Measurements from ENCODE around the gene RFK. TPM values are rescaled to one million over a fixed set of nuclear protein-coding genes. Genes with fewer than 3 reads are reported as not detected.

Gene RFK
- polyA plus RNA-seq, 1 donor from 2014 or later = 131 TPM

- Histone ChIP-seq H3K4me2 (ENCODE audit: low read length) (no peak overlapping the region), H3K4me3 (ENCODE audit: low read length) (no peak overlapping the region), H3K27ac (ENCODE audit: low read length) (no peak overlapping the region), H3K27me3 (ENCODE audit: insufficient read depth, low read depth, low read length) (no peaks in the 10 kb centered on the region), H3K9ac (ENCODE audit: low read length) (no peak overlapping the region), H2AFZ (ENCODE audit: low read depth, low read length) (no peak overlapping the region), H3K36me3 (ENCODE audit: insufficient read depth, low read length) (no peaks in the 10 kb centered on the region), H3F3A (ENCODE audit: insufficient read depth, low read length, poor library complexity, severe bottlenecking) (no peaks in the 10 kb centered on the region), H3K79me2 (replicated peaks; ENCODE audit: insufficient read depth, low read length) (no peaks in the 10 kb centered on the region), H4K20me1 (ENCODE audit: insufficient read depth) (no peaks in the 10 kb centered on the region), H3K9me3 (ENCODE audit: low read length) (no peaks in the 10 kb centered on the region), H3K9me2 (ENCODE audit: insufficient read depth, low read length) (no peaks in the 10 kb centered on the region)
- TF ChIP-seq, protein P1, sequence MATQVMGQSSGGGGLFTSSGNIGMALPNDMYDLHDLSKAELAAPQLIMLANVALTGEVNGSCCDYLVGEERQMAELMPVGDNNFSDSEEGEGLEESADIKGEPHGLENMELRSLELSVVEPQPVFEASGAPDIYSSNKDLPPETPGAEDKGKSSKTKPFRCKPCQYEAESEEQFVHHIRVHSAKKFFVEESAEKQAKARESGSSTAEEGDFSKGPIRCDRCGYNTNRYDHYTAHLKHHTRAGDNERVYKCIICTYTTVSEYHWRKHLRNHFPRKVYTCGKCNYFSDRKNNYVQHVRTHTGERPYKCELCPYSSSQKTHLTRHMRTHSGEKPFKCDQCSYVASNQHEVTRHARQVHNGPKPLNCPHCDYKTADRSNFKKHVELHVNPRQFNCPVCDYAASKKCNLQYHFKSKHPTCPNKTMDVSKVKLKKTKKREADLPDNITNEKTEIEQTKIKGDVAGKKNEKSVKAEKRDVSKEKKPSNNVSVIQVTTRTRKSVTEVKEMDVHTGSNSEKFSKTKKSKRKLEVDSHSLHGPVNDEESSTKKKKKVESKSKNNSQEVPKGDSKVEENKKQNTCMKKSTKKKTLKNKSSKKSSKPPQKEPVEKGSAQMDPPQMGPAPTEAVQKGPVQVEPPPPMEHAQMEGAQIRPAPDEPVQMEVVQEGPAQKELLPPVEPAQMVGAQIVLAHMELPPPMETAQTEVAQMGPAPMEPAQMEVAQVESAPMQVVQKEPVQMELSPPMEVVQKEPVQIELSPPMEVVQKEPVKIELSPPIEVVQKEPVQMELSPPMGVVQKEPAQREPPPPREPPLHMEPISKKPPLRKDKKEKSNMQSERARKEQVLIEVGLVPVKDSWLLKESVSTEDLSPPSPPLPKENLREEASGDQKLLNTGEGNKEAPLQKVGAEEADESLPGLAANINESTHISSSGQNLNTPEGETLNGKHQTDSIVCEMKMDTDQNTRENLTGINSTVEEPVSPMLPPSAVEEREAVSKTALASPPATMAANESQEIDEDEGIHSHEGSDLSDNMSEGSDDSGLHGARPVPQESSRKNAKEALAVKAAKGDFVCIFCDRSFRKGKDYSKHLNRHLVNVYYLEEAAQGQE (IDR thresholded peaks at IDR 0.05; ENCODE audit: borderline replicate concordance) = no peak
- TF ChIP-seq POLR2AphosphoS5 (IDR thresholded peaks at IDR 0.05) = no peak
These were observed 43.2 kb downstream of the RFK start for GRCh38 chr9:76351006-76351405.

DNA sequence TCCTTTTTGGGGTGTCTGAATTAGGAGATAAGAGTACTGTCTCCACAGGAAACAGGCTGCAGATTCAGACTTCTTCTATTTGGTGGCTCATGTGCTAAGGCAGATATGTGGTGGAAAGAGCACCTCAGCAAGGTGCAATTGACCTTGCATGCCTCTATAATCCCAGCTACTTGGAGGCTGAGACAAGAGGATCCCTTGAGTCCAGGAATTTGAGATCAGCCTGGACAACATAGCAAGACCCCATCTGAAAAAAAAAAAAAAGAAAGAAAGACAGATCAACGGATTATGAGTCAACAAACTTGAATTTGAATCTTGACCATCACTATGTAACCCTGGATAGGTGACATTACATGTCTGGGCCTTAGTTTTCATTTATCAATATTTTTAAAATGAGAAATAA, 44.4 kb downstream of the RFK start:
- no peak overlapping the region for H2AFZ ChIP-seq (ENCODE audit: low read depth, low read length)
- no peaks in the 10 kb centered on the region for H4K20me1 ChIP-seq (ENCODE audit: insufficient read depth)
- H3K27me3 ChIP-seq (ENCODE audit: insufficient read depth, low read depth, low read length) = no peaks in the 10 kb centered on the region
- no peaks in the 10 kb centered on the region for H3K9me3 ChIP-seq (ENCODE audit: low read length)
- H3K9ac ChIP-seq (ENCODE audit: low read length) = no peak overlapping the region
- no peak overlapping the region for H3K4me2 ChIP-seq (ENCODE audit: low read length)
- H3K79me2 ChIP-seq (replicated peaks; ENCODE audit: insufficient read depth, low read length) = no peaks in the 10 kb centered on the region
- TF ChIP-seq RAD21 (conservative IDR thresholded peaks at IDR 0.05) (no peak), EP300 (conservative IDR thresholded peaks at IDR 0.05; ENCODE audit: poor library complexity, severe bottlenecking) (no peak), SMC3 (conservative IDR thresholded peaks at IDR 0.05; ENCODE audit: poor library complexity) (no peak)
- TF ChIP-seq, protein P1 (IDR thresholded peaks at IDR 0.05; ENCODE audit: borderline replicate concordance) = no peak
- H3K36me3 ChIP-seq (ENCODE audit: insufficient read depth, low read length) = no peaks in the 10 kb centered on the region
- no peaks in the 10 kb centered on the region for H3K9me2 ChIP-seq (ENCODE audit: insufficient read depth, low read length)
- H3F3A ChIP-seq (ENCODE audit: insufficient read depth, low read length, poor library complexity, severe bottlenecking) = no peaks in the 10 kb centered on the region
- no peak overlapping the region for H3K4me3 ChIP-seq (ENCODE audit: low read length)
- no peak overlapping the region for H3K27ac ChIP-seq (ENCODE audit: low read length)

DNA sequence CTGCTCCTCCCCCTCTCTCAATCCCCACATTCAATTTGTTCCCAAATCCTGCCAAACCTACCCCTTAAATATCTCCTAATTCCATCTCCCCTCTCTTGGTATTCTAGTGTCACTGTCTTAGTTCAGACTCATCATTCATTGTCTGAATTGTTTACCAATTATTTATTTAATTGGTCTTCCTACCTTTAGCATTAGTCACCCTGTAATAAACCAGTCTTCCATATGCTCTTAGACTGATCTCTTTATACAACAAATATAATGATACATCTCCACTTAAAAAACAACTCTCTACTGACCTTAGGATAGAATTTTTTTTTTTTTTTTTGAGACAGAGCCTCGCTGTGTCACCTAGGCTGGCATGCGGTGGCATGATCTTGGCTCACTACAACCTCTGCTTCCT, 51.4 kb downstream of the RFK start:
- Histone ChIP-seq H3K4me2 (ENCODE audit: low read length) (no peak overlapping the region), H3K27me3 (ENCODE audit: insufficient read depth, low read depth, low read length) (no peaks in the 10 kb centered on the region), H3F3A (ENCODE audit: insufficient read depth, low read length, poor library complexity, severe bottlenecking) (no peaks in the 10 kb centered on the region), H3K36me3 (ENCODE audit: insufficient read depth, low read length) (no peaks in the 10 kb centered on the region), H3K27ac (ENCODE audit: low read length) (no peak overlapping the region), H3K9me3 (ENCODE audit: low read length) (no peaks in the 10 kb centered on the region), H3K4me3 (ENCODE audit: low read length) (no peak overlapping the region), H3K79me2 (replicated peaks; ENCODE audit: insufficient read depth, low read length) (no peaks in the 10 kb centered on the region), H4K20me1 (ENCODE audit: insufficient read depth) (no peaks in the 10 kb centered on the region), H2AFZ (ENCODE audit: low read depth, low read length) (no peak overlapping the region), H3K9ac (ENCODE audit: low read length) (no peak overlapping the region), H3K9me2 (ENCODE audit: insufficient read depth, low read length) (no peaks in the 10 kb centered on the region)
- TF ChIP-seq POLR2AphosphoS5 (IDR thresholded peaks at IDR 0.05) = no peak
- no peak for TF ChIP-seq CTCF (IDR thresholded peaks at IDR 0.05; ENCODE audit: poor library complexity, severe bottlenecking)
- no peak for TF ChIP-seq RAD21 (conservative IDR thresholded peaks at IDR 0.05)
- no peak for TF ChIP-seq MXI1 (conservative IDR thresholded peaks at IDR 0.05; ENCODE audit: poor library complexity, severe bottlenecking)
- no peak for TF ChIP-seq TAF1 (IDR thresholded peaks at IDR 0.05; ENCODE audit: low read depth)
- TF ChIP-seq, protein P1 (IDR thresholded peaks at IDR 0.05; ENCODE audit: borderline replicate concordance) = no peak
- TF ChIP-seq EZH2 (IDR thresholded peaks at IDR 0.05; ENCODE audit: borderline replicate concordance, insufficient read depth, low read length, poor library complexity, severe bottlenecking) = no peak
- TF ChIP-seq SMC3 (conservative IDR thresholded peaks at IDR 0.05; ENCODE audit: poor library complexity) = no peak
- no peak for TF ChIP-seq EP300 (conservative IDR thresholded peaks at IDR 0.05; ENCODE audit: poor library complexity, severe bottlenecking)
